Prostate gland (tissue), 2 donors: ENCODE data around the gene RGS10. TPM values are rescaled to one million over a fixed set of nuclear protein-coding genes. Genes with fewer than 3 reads are reported as not detected.

Source experiments
- DNase-seq: peaks from one replicate; pipeline ENCODE4 v3.0.0-alpha.2; 2019; ENCODE audit warnings: low spot score
- H3K27ac ChIP-seq, 2 donors: fragments of 200-600 bp; sonication (generic); 2 replicates each; pipeline ENCODE4 v1.5.1; 2017 to 2019
- H3K27me3 ChIP-seq: fragments of 200-600 bp; sonication (generic); replicated peaks from 2 replicates; pipeline ENCODE4 v1.5.1; 2019; ENCODE audit not compliant: insufficient read depth
- H3K36me3 ChIP-seq, 2 donors: fragments of 200-600 bp; sonication (generic); 1 replicate in 1 of 2; 2 replicates in 1 of 2; pipeline versions ENCODE4 v1.5.1 to v1.8.1; 2017 to 2019
- H3K4me1 ChIP-seq: fragments of 200-600 bp; sonication (generic); replicated peaks from 2 replicates; pipeline ENCODE4 v1.5.1; 2019
- H3K4me3 ChIP-seq, 2 donors: fragments of 200-600 bp; sonication (generic); 2 replicates each; pipeline ENCODE4 v1.5.1; 2017 to 2019
- H3K9me3 ChIP-seq: fragments of 200-600 bp; sonication (generic); 2 replicates; pipeline ENCODE4 v1.5.1; 2017
- CTCF ChIP-seq, 4 experiments: fragments of 200-600 bp in 2 of 4; fragments of 450-650 bp in 2 of 4; sonication (generic) in 2 of 4; IDR thresholded peaks; 1 replicate in 3 of 4; 2 replicates in 1 of 4; pipeline ENCODE4 v1.5.1; 2016 to 2019; ENCODE audit warnings: antibody characterized with exemption in 4 of 4, mild to moderate bottlenecking in 2 of 4, moderate library complexity in 2 of 4
- POLR2A ChIP-seq: fragments of 450-650 bp; IDR thresholded peaks from one replicate; pipeline ENCODE4 v1.6.1; 2016; ENCODE audit warnings: antibody characterized with exemption, mild to moderate bottlenecking
- POLR2AphosphoS5 ChIP-seq: sonication (generic); formaldehyde crosslinking; IDR thresholded peaks from one replicate; pipeline ENCODE4 v1.6.1; 2017; ENCODE audit warnings: antibody characterized with exemption
- whole genome bisulfite sequencing: methylation state at CpG from one replicate; pipeline ENCODE4 v1.1.5; 2018; 5-methylcytosine and 5-hydroxymethylcytosine counted together
- intact Hi-C: fragments of 100-400 bp; cut with DNase I; formaldehyde crosslinking; loops from one replicate; pipeline ENCODE4 v1.14.2; 2022
- total RNA-seq, 2 donors: library from RNA; depleted of rRNA; stranded (reverse); fragments of >200 nt; gene quantifications; one replicate each; pipeline ENCODE4 v1.1.0, GENCODE V29; 2016

RGS10 gene
- total RNA-seq, 2 donors from 2014 or later = 12.4 to 67.7 TPM

- Histone ChIP-seq H3K27ac (no peak overlapping the region), H3K27me3 (no peaks in the 10 kb centered on the region), H3K9me3 (no peaks in the 10 kb centered on the region), H3K4me1 (no peaks in the 10 kb centered on the region), H3K4me3 (no peak overlapping the region), H3K36me3 (no peaks in the 10 kb centered on the region)
- WGBS = 97% methylated on average over 11 of the region's 11 CpGs
- intact Hi-C loops = no loop called here
- TF ChIP-seq POLR2AphosphoS5 (no peak), CTCF (IDR thresholded peaks at IDR 0.05) (no peak), POLR2A (no peak)
- no peak for DNase-seq
These were observed 81.9 kb downstream of the RGS10 start for GRCh38 chr10:119460369-119461195.

GRCh38 chr10:119459681-119460340 lies 82.7 kb downstream of the RGS10 start:
- H3K36me3 ChIP-seq = no peaks in the 10 kb centered on the region
- no peak for DNase-seq
- no peak for TF ChIP-seq POLR2AphosphoS5
- no peak for TF ChIP-seq CTCF (IDR thresholded peaks at IDR 0.05)
- no peak for TF ChIP-seq POLR2A
- no peak overlapping the region for H3K4me3 ChIP-seq
- no peaks in the 10 kb centered on the region for H3K4me1 ChIP-seq
- H3K9me3 ChIP-seq = no peaks in the 10 kb centered on the region
- WGBS = 91% methylated on average over 17 of the region's 17 CpGs
- intact Hi-C loops = no loop called here
- no peaks in the 10 kb centered on the region for H3K27me3 ChIP-seq
- H3K27ac ChIP-seq = no peak overlapping the region

- DNase-seq = no peak
- Histone ChIP-seq H3K27me3 (no peaks in the 10 kb centered on the region), H3K36me3 (no peaks in the 10 kb centered on the region), H3K27ac (no peak overlapping the region), H3K9me3 (no peaks in the 10 kb centered on the region), H3K4me3 (no peak overlapping the region), H3K4me1 (no peaks in the 10 kb centered on the region)
- no peak for TF ChIP-seq CTCF (IDR thresholded peaks at IDR 0.05)
- intact Hi-C loops = no loop called here
- WGBS = 90% methylated on average over 28 of the region's 28 CpGs
These were observed 84.4 kb downstream of the RGS10 start for GRCh38 chr10:119457966-119458766.

- intact Hi-C loops = no loop called here
- H3K27ac ChIP-seq = no peak overlapping the region
- no peaks in the 10 kb centered on the region for H3K27me3 ChIP-seq
- DNase-seq = no peak
- no peaks in the 10 kb centered on the region for H3K36me3 ChIP-seq
- WGBS = 89% methylated on average over 6 of the region's 7 CpGs
- H3K4me3 ChIP-seq = no peak overlapping the region
- TF ChIP-seq CTCF (IDR thresholded peaks at IDR 0.05) = no peak
- no peak for TF ChIP-seq POLR2A
- TF ChIP-seq POLR2AphosphoS5 = no peak
- H3K9me3 ChIP-seq = no peaks in the 10 kb centered on the region
- H3K4me1 ChIP-seq = no peaks in the 10 kb centered on the region
These were observed 86.1 kb downstream of the RGS10 start for GRCh38 chr10:119456435-119456810.
